ENCODE data around the gene GPATCH2.
A peak's percentile ranks its signal among the peaks of the same experiment; 100 is the strongest.
"Not testable (repeated sequence)": the region's sequence is repeated elsewhere in the genome, so short reads cannot be mapped to it uniquely, and the experiment has no call there.

GPATCH2 gene

GRCh38 chr1:217630711-217631591 is at the start of gene GPATCH2, which contains the start of gene SPATA17:
Gene GPATCH2 (minus strand): TSS chr1:217631090. CDS start chr1:217630971, 119 bp downstream.
Gene SPATA17 (plus strand): TSS chr1:217631344. CDS start chr1:217631379, 35 bp downstream.
- peak; percentile 78 for DNase-seq

GRCh38 chr1:217674028-217674729 is 43.3 kb upstream of the GPATCH2 start:
- no peak for DNase-seq

GRCh38 chr1:217673387-217673786 is 42.5 kb upstream of the GPATCH2 start:
- DNase-seq: no peak

- no peak for DNase-seq
Observed at GRCh38 chr1:217668351-217668940, 37.6 kb upstream of the GPATCH2 start.

DNA sequence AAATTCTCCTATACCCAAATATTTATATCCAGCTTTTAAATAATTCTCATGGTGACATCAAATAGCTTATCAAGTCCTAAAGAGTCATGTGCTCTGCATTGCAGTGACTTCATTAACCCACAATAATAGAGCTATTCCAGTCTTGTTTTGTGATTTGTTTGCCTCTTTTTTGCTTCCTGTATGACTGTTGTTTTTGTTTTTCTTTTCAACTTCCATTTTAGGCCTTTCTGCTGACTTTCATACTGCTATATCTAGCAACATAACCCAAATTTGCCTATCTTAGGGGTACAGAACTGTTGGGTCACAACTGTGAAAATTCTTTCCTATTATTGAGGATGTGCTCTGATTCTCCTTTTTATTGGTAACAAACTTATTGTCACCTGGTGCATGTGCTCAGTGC is 30.5 kb upstream of the GPATCH2 start:
- DNase-seq: no peak

GRCh38 chr1:217660353-217661062 is 29.6 kb upstream of the GPATCH2 start:
- no peak for DNase-seq

DNA sequence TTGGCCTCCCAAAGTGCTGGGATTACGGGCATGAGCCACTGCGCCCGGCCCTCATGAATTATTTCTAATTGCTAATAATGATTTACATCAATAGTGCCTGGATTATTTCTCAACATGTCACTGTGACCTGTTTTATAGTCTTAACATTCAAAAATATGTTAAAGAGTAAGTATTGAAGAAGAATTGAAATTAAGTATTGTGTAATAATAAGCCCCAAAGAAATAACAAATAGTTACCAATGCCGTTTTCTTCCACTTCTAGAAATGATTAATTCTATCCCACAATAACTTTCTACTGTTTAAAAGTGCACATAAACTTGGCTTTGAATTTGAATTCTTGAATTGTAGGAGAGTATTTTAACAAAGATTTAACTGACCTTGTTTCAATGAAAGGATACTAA is 19.8 kb upstream of the GPATCH2 start:
- DNase-seq: no peak

- no peak for DNase-seq
Observed at GRCh38 chr1:217647791-217648190, 16.9 kb upstream of the GPATCH2 start.

DNA sequence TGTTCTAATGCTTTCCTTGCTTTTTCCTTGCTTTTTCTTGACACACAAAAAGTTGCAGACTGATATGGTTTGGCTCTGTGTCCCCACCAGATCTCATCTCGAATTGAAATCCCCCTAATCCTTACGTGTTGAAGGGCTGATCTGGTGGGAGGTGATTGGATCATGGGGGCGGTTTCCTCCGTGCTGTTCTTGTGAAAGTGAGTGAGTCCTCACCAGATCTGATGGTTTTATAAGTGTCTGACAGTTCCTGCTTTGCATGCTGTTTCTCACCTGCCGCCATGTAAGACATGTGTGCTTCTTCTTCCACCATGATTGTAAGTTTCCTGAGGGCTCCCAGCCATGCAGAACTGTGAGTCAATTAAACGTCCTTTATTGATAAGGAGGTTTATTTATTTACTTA is 11.6 kb upstream of the GPATCH2 start:
- DNase-seq: no peak

DNA sequence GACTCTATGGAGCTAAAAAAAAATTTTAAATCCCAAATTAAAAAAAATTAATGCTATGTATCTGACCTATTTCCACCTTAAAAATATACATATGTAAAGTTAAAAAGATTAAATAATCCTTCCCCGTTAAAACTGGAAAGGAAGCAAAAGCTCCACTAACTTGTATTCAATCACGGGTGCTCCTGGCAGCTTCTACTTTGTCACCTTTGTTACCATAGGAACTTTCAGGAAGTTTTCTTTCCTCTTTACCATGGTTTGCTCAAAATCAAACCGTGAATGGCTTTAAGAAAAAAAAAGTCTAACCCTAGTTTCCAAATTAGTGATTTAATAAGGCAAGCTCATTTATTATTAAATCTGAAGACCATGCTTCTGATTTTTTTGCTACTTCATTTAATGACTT is 3.5 kb downstream of the GPATCH2 start:
- DNase-seq: no peak

GRCh38 chr1:217626321-217626720 is 4.6 kb downstream of the GPATCH2 start:
- no peak for DNase-seq

- no peak for DNase-seq
Observed at GRCh38 chr1:217622042-217622441, 8.8 kb downstream of the GPATCH2 start.

DNA sequence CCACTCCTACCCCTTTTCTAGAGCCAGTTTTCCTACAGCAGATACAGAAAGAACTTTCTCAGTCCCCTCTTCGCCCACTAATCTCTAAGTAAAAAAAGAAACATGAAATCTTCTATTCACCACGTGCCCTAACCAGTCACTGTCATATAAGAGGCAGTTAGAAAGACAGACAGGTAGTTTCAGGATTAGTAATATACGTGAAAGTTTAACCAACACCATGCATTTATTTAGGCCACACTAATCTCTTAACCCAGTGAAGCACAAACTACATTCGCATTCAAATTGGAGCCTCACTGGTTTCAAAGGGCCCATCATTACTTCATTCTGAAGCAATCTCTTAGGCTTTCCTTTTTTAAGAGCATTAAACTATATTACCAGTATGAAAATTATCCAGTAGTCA is 10.1 kb downstream of the GPATCH2 start:
- no peak for DNase-seq

DNA sequence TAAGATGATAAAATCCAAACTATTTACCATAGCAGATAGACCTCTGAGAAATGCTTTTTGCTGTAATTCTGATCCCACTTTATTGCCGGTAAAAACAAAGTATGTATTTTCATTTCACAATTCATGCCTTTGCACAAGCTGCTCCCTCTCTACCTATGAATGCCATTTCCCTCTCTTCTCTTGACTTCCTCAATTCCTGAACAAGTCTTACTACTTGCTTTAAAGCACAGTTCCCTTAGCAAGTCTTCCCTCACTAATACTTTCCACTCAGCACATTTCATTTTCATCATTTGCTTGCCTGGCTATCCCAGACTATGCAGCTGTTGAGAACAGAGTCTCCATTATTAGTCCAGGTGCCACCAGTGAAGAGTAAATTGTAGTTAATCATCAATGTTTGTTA is 13.8 kb downstream of the GPATCH2 start:
- DNase-seq: no peak

DNA sequence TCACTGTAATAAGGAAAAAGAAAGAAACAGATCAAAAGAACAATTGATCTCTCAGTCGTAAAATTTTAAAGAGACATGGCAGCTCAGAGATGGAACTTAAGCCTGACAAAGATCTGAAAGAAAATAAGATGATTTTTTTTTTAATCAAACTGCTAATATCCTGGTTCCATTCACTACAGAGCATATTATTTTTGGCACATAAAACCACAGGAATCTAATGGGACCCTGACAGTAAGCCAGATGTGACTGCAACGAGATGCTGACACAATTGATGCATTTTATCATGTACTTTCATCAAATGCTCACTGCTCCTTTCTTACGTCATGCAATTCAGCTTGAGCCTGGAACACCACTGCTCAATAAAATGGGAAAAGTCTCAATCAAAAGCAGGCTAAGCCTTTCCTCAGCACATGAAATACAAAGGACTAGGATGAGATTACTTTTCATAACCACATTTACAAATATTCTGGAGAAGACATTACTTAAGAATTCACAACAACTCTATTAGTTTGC is 16.6 kb downstream of the GPATCH2 start:
- no peak for DNase-seq

GRCh38 chr1:217605390-217605789 is 25.5 kb downstream of the GPATCH2 start:
- DNase-seq: no peak

- no peak for DNase-seq
Observed at GRCh38 chr1:217602380-217602779, 28.5 kb downstream of the GPATCH2 start.

DNA sequence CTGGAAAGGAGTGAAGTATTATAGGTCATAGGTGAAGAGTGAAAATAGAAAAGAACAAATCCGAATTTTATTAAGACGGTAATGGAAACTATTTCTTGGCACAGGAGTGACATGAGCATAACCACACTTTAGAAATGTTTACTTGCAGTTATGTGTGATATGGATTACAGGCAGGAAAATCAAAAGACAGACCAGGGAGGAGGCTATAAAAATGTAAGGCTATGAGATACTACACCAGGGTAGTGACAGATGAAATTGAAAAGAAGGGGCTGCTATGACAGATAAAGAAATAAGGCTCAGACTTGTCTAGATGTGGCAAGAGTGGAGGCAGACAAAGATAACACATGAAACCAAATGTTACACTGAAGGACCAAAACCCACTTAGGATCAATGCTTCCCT is 31.7 kb downstream of the GPATCH2 start:
- DNase-seq: no peak

GRCh38 chr1:217590598-217590997 is 40.3 kb downstream of the GPATCH2 start:
- DNase-seq: no peak

DNA sequence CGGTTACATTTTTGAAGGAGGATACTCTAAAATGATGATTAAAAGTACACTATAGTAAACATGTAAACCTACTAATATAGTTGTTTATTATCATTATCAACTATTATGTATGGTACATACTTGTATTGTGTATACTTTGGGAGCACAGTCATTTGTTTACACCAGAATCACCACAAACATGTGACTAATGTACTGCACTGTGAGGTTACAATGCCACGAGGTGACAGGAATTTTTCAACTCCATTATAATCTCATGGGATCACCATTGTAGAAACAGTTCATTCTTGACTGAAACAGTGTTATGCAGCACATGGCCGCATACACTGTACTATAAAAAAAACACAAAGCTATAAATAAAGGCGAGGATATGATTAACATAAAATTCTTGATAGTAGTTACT is 44.3 kb downstream of the GPATCH2 start:
- DNase-seq: no peak

DNA sequence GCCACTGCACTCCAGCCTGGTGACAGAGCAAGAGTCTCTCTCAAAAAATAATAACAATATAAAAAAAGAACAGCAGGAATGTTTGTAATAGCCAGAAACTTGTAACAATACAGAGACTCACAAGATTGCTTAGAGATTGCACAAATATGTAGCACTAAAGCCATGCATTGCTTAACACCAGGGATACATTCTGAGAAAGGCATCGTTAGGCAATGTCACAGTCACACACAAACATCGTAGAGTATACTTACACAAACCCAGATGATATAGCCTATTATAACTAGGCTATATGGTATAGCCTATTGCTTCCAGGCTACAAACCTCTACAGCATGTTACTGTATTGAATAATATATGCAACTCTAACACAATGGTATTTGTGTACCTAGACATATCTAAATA is 45.3 kb downstream of the GPATCH2 start:
- no peak for DNase-seq

DNA sequence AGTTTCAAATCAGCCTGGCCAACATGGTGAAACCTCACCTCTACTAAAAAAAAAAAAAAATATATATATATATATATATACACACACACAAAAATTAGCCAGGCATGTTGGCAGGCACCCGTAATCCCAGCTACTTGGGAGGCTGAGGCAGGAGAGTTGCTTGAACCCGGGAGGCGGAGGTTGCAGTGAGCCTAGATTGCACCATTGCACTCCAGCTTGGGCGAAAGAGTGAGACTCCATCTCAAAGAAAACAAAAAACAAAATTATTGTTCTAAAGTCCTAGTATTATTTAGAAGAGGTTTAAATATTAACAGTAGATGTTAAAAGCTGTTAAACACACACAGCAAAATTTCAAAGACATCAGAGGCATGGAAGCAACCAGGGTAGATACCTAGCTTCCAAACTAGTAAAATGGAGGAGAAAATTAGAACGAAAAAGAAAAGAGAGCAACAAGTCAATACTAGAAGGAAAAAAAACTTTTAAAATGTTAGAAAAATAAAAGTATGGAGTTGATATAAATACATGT is 46.5 kb downstream of the GPATCH2 start:
- not testable (repeated sequence) for DNase-seq

DNA sequence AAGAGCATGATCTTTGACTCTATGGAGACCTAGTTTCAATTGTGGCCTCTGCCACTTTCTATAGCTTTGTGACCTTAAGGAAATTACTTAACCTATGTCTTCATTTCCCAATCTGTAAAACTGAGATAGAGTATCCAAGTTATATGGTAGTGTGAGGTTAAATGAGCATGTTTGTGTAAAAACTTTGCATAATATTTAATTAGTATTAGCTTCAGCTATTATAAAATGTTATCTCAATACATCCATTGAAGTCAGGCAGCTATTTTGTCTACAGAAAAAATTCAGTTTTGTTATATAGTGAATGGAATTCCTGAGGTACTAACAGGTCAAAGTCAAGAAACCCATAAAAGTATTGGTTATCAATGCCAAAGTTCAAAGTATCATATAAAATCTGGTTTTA is 53.6 kb downstream of the GPATCH2 start:
- DNase-seq: no peak
